Lower lobe of right lung (tissue), 2 donors: ENCODE measurements around the gene GPSM3. TPM values are rescaled to one million over a fixed set of nuclear protein-coding genes. Genes with fewer than 3 reads are reported as not detected.
"Not testable (repeated sequence)": the region's sequence is repeated elsewhere in the genome, so short reads cannot be mapped to it uniquely, and the experiment has no call there.

ENCODE experiments used
- ATAC-seq, 2 donors: fragments of 200-7000 bp; cut with Tn5 transposase; one replicate each; pipeline ENCODE4 v1.9.1; 2020 to 2022; ENCODE audit warnings: mild to moderate bottlenecking in 2 of 2, moderate library complexity in 2 of 2
- DNase-seq: peaks from one replicate; pipeline ENCODE4 v3.0.0-alpha.2; 2020
- H3K27ac ChIP-seq: fragments of 200-600 bp; one replicate; pipeline ENCODE4 v1.8.0; 2022
- H3K27me3 ChIP-seq: fragments of 200-600 bp; one replicate; pipeline ENCODE4 v1.8.0; 2022; ENCODE audit warnings: low read depth
- H3K36me3 ChIP-seq: fragments of 200-600 bp; one replicate; pipeline ENCODE4 v1.8.0; 2022; ENCODE audit warnings: mild to moderate bottlenecking
- H3K4me1 ChIP-seq: fragments of 200-600 bp; one replicate; pipeline ENCODE4 v1.8.0; 2022
- H3K4me3 ChIP-seq: fragments of 200-600 bp; one replicate; pipeline ENCODE4 v1.8.0; 2022; ENCODE audit warnings: mild to moderate bottlenecking
- H3K9me3 ChIP-seq: fragments of 200-600 bp; one replicate; pipeline ENCODE4 v1.8.0; 2022
- intact Hi-C: fragments of 100-400 bp; cut with DNase I; formaldehyde crosslinking; loops from one replicate; pipeline ENCODE4 v1.11.0; 2022
- microRNA-seq: library from miRNA; unstranded; fragments of <30 nt; microRNA quantifications from one replicate; pipeline ENCODE4 v1.2.0, GENCODE V29; 2020; ENCODE audit warnings: borderline number of aligned reads
- total RNA-seq: library from RNA; stranded (reverse); fragmentation: NEBNext Ultra II Directional; extraction: Animal tissue kit (Norgen Biotek cat#: 25700); gene quantifications from one replicate; pipeline ENCODE4 v1.2.1, GENCODE V29; 2021
- TF ChIP-seq, protein P1 (sequence below): fragments of 200-600 bp; IDR thresholded peaks from one replicate; pipeline ENCODE4 v1.8.0; 2022; ENCODE audit warnings: antibody characterized with exemption, mild to moderate bottlenecking
- donor health status: DM: no; HTN: yes; CAD: no; lungs with severe emphysema.

The GPSM3 gene
- total RNA-seq, 1 donor from 2014 or later, result 76.2 TPM

DNA sequence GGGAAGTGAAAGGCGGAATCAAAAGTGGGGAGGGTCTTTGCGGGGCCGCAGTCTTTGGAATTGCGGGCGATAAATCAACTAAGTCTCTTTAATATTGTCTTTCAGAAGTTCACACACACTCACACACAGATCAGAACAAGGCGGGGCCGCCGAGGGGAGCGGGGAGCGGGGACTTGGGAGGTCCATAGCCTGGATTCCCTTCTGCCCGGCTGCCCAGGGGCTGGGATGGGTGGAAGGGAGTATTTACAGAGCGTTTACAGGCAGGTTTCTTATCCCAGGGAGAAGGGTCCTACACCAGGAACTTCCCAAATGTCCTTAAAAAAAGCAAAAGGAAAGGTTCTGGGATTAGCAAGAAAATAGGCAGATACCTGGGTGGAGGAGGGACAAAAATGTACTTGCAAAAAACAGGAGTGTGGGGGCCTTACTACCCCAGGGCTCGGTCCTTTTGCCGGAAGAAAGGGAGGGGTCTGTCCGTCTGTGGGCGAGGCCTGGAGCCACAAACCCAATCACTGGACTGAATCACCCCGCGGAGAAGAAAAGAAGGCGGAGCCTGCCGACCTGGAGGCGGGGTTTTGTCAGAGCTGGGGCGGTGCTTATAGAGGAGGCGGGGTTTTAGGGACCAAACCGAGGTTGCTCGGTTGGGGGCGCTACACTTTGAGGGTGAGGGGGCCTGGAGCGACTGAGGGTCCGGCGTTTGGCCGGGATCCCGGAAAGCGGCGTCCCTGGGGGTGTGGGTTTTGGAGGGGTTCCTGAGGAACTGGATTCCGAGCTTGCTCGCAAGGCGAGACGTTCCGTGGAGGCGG lies 44.0 kb downstream of the GPSM3 start:
- no peaks in the 10 kb centered on the region for H3K9me3 ChIP-seq
- intact Hi-C loops, result no loop called here
- peak overlapping the region; percentile 31 for H3K4me3 ChIP-seq
- no peaks in the 10 kb centered on the region for H3K36me3 ChIP-seq
- ATAC-seq (peak; percentile 54 to 61), DNase-seq (peak; percentile 74)
- no peak overlapping the region for H3K27ac ChIP-seq
- H3K27me3 ChIP-seq, result peaks cover 40% of the 10 kb centered on the region
- peaks cover 15% of the 10 kb centered on the region for H3K4me1 ChIP-seq
- TF ChIP-seq, protein P1, sequence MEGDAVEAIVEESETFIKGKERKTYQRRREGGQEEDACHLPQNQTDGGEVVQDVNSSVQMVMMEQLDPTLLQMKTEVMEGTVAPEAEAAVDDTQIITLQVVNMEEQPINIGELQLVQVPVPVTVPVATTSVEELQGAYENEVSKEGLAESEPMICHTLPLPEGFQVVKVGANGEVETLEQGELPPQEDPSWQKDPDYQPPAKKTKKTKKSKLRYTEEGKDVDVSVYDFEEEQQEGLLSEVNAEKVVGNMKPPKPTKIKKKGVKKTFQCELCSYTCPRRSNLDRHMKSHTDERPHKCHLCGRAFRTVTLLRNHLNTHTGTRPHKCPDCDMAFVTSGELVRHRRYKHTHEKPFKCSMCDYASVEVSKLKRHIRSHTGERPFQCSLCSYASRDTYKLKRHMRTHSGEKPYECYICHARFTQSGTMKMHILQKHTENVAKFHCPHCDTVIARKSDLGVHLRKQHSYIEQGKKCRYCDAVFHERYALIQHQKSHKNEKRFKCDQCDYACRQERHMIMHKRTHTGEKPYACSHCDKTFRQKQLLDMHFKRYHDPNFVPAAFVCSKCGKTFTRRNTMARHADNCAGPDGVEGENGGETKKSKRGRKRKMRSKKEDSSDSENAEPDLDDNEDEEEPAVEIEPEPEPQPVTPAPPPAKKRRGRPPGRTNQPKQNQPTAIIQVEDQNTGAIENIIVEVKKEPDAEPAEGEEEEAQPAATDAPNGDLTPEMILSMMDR, result peak; percentile 13

DNA sequence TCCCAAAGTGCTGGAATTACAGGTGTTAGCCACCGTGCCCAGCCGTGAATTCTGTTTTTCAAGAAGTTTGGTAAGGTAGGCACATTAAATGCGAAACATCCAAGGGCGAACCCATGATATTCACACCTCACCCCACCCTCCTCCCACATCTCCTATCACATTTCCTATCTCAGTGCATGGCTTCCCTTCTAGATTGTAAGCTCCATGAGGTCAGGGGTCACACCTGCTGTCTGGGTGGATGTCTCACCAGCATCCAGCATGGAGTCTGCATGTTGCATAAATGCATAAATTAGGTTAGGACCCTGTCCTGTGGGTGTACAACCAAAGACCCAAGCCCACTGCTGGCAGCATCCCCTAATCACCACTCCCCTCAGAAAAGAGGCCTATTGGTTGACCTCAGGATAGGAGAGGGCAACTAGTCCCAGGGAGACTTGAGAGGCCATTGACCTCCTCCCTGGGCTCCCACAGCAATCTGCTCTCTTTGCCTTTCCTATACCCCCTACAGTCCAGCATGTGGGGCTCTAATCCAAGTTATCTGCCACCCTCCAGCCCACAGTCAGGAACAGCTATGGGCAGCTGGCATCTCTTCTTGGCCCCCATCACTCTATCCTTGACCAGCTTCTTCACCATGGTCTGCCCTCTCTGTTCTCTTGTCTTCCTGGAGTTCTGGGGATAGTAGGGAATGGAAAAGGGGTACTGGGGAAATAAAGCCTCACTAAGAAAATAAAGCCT lies 44.9 kb downstream of the GPSM3 start:
- Histone ChIP-seq H3K4me3 (no peak overlapping the region), H3K36me3 (no peaks in the 10 kb centered on the region), H3K9me3 (no peaks in the 10 kb centered on the region), H3K27me3 (peaks cover 34% of the 10 kb centered on the region), H3K4me1 (peaks cover 6% of the 10 kb centered on the region), H3K27ac (no peak overlapping the region)
- intact Hi-C loops, result no loop called here
- no peak for DNase-seq
- TF ChIP-seq, protein P1, result no peak
- ATAC-seq, result peak in 1 of 2 donors; percentile 17

DNA sequence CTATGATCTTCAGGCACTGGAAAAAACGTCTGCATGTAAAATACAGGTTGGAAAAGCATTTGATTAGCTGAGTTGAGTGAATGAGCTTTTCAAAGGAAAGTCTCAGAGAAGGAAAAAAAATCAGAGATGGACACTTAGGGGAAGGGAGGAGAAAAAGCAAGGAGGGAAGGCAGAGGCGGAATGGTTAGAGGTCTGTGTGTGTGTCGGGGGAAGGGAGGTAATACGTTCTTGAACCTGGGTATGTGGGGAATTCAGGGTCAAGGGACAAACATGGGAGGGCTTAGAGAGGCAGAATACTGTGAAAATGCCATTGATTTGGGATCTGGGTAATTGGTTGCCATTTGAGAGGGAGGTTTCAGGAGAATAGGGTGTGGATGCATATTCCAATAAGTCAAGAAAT lies 45.8 kb downstream of the GPSM3 start:
- Histone ChIP-seq H3K27ac (no peak overlapping the region), H3K4me3 (no peak overlapping the region), H3K27me3 (peaks cover 38% of the 10 kb centered on the region), H3K36me3 (no peaks in the 10 kb centered on the region), H3K4me1 (no peaks in the 10 kb centered on the region), H3K9me3 (no peaks in the 10 kb centered on the region)
- ATAC-seq (no peak), DNase-seq (no peak)
- TF ChIP-seq, protein P1, result no peak
- intact Hi-C loops, result no loop called here

DNA sequence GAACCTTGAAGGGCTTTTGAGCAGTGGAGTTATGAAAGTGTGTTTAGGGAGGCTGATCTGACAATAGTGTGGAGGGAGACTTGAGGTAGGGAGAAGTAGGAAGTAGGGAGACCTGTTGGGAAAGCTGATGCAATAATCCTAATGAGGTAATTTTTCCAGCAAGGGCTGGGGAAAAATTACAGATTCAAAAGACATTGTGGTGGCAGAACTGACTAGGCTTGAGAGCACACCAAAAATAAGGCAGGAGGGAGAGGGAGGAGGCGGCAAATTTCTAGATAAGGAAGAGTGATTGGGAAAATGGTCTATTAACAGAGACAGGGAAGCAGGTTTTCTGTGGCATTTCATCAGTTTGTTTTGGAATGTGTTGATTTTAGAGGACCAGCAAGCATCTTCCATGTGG lies 46.2 kb downstream of the GPSM3 start:
- H3K4me1 ChIP-seq, result no peaks in the 10 kb centered on the region
- H3K27me3 ChIP-seq, result peaks cover 39% of the 10 kb centered on the region
- no peak for ATAC-seq
- TF ChIP-seq, protein P1, result no peak
- H3K27ac ChIP-seq, result no peak overlapping the region
- intact Hi-C loops, result no loop called here
- H3K9me3 ChIP-seq, result no peaks in the 10 kb centered on the region
- no peak overlapping the region for H3K4me3 ChIP-seq
- H3K36me3 ChIP-seq, result no peaks in the 10 kb centered on the region
- DNase-seq, result no peak

DNA sequence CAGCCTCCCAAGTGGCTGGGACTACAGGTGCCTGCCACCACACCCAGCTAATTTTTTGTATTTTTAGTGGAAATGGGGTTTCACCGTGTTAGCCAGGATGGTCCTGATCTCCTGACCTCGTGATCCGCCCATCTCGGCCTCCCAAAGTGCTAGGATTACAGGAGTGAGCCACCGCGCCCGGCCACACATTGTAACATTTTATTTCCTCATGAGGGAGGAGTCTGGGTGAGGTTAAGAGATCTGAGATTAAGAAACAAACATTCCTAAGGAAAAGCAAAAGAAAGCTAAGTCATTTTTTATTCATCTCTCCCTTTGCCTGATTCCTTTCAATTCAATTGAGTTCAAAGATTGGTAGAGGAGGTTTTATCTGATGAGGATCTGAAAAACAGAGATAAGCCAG lies 48.2 kb downstream of the GPSM3 start:
- H3K9me3 ChIP-seq, H3K27ac ChIP-seq, intact Hi-C loops, H3K36me3 ChIP-seq, H3K4me3 ChIP-seq, H3K4me1 ChIP-seq, ATAC-seq, DNase-seq: not testable (repeated sequence)
- peaks cover 25% of the 10 kb centered on the region for H3K27me3 ChIP-seq

Small RNA genes within 50 kb of the gene (microRNA-seq; reads per million reads assigned to microRNA genes)
- gene MIR6721 (not detected), gene MIR6833 (not detected)

Other genes starting within 250 kb of the GPSM3 start
- gene CFB, start 246.5 kb downstream of the GPSM3 start, total RNA-seq, result 85.6 TPM
- gene NELFE, start 233.7 kb downstream of the GPSM3 start, total RNA-seq, result 47.0 TPM
- gene SKIC2, start 233.5 kb downstream of the GPSM3 start, total RNA-seq, result 64.2 TPM
- 16.5 TPM for gene DXO, start 220.5 kb downstream of the GPSM3 start, total RNA-seq
- gene C4A, start 210.6 kb downstream of the GPSM3 start, total RNA-seq, result 175 TPM
- gene C4B, start 177.8 kb downstream of the GPSM3 start, total RNA-seq, result 162 TPM
- 1.1 TPM for gene CYP21A2, start 154.2 kb downstream of the GPSM3 start, total RNA-seq
- 120 TPM for gene TNXB, start 83.3 kb downstream of the GPSM3 start, total RNA-seq
- 83.7 TPM for gene ATF6B, start 64.4 kb downstream of the GPSM3 start, total RNA-seq
- 5.8 TPM for gene FKBPL, start 62.4 kb downstream of the GPSM3 start, total RNA-seq
- 1.2 TPM for gene PRRT1, start 40.7 kb downstream of the GPSM3 start, total RNA-seq
- 13.7 TPM for gene PPT2, start 38.5 kb downstream of the GPSM3 start, total RNA-seq
- gene EGFL8, start 28.0 kb downstream of the GPSM3 start, total RNA-seq, result 13.4 TPM
- 51.2 TPM for gene AGPAT1, start 16.6 kb downstream of the GPSM3 start, total RNA-seq
- 44.9 TPM for gene RNF5, start 14.2 kb downstream of the GPSM3 start, total RNA-seq
- gene AGER, start 8.4 kb downstream of the GPSM3 start, total RNA-seq, result 882 TPM
- 89.2 TPM for gene PBX2, start 2.4 kb downstream of the GPSM3 start, total RNA-seq
- 63.6 TPM for gene NOTCH4, start 31.4 kb upstream of the GPSM3 start, total RNA-seq
- gene TSBP1, start 179.3 kb upstream of the GPSM3 start, total RNA-seq, result not detected
- not detected for gene BTNL2, start 214.5 kb upstream of the GPSM3 start, total RNA-seq
- 2,056 TPM for gene HLA-DRA, start 247.2 kb upstream of the GPSM3 start, total RNA-seq